Peyer's patch (tissue), 4 donors: ENCODE results near the gene ZNF318. TPM values are rescaled to one million over a fixed set of nuclear protein-coding genes. Genes with fewer than 3 reads are reported as not detected.

ENCODE experiments used
- DNase-seq, 3 donors: peaks; one replicate each; pipeline ENCODE4 v3.0.0-alpha.2; 2017 to 2019
- H3K27ac ChIP-seq, 4 donors: fragments of 200-600 bp; sonication (generic); one replicate each; pipeline ENCODE4 v1.5.1; 2016 to 2019
- H3K27me3 ChIP-seq, 2 donors: fragments of 200-600 bp; sonication (generic); one replicate each; pipeline ENCODE4 v1.5.1; 2019
- H3K36me3 ChIP-seq, 3 donors: fragments of 200-600 bp; sonication (generic); one replicate each; pipeline ENCODE4 v1.5.1; 2016 to 2019
- H3K4me1 ChIP-seq, 4 donors: fragments of 200-600 bp; sonication (generic); one replicate each; pipeline ENCODE4 v1.5.1; 2016 to 2019
- H3K4me3 ChIP-seq, 4 donors: fragments of 200-600 bp; sonication (generic); 1 replicate in 3 of 4; 2 replicates in 1 of 4; pipeline ENCODE4 v1.5.1; 2016 to 2019; ENCODE audit warnings: mild to moderate bottlenecking in 1 of 4
- H3K9me3 ChIP-seq, 4 donors: fragments of 200-600 bp; sonication (generic); one replicate each; pipeline ENCODE4 v1.5.1; 2016 to 2019; ENCODE audit warnings: mild to moderate bottlenecking in 1 of 4
- POLR2A ChIP-seq, 2 donors: fragments of 450-650 bp; IDR thresholded peaks; one replicate each; pipeline ENCODE4 v1.5.1; 2017; ENCODE audit warnings: antibody characterized with exemption in 2 of 2, mild to moderate bottlenecking in 2 of 2, moderate library complexity in 2 of 2
- small RNA-seq, 2 donors: library from RNA; depleted of rRNA; stranded (forward); fragments of <200 nt; gene quantifications; one replicate each; pipeline ENCODE3, GENCODE V24; 2016
- total RNA-seq, 4 donors: library from RNA; depleted of rRNA; stranded (reverse); fragments of >200 nt; gene quantifications; one replicate each; pipeline ENCODE4 v1.1.0, GENCODE V29; 2016
- TF ChIP-seq, protein P1 (sequence below), 6 experiments: fragments of 450-650 bp in 4 of 6; fragments of 200-600 bp in 2 of 6; sonication (generic) in 1 of 6; IDR thresholded peaks; one replicate each; pipeline ENCODE4 v1.5.1; 2017 to 2019; ENCODE audit warnings: antibody characterized with exemption in 6 of 6, mild to moderate bottlenecking in 3 of 6, moderate library complexity in 1 of 6

The ZNF318 gene
- total RNA-seq, 4 donors from 2014 or later: 16.6 to 42.9 (median 24.5) TPM

DNA sequence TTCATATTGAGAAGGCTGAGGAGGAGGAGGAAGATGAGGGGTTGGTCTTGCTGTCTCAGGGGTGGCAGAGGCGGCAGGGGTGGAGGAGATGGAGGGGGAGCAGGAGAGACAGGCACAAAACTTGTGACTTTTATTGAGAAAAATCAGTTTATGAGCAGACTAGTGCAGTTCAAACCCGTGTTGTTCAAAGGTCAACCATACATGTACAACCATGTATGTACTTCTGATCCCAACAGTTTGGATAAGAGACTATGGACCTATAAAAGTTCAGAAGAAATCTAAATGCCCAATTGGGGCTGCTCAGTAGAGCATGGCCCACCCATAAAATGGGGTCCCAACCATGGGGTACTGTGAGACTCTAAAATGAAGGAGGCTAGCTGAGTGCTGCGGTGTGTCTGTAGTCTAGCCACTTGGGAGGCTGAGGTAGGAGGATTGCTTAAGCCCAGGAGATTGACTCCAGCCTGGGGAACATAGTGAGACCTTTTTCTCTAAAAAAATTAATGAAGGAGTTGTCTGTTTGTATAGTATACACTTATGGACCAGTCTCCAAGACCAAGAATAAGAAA is 79.0 kb downstream of the ZNF318 start:
- no peaks in the 10 kb centered on the region for H3K27me3 ChIP-seq
- H3K9me3 ChIP-seq: no peaks in the 10 kb centered on the region
- peaks cover 0 to 22% (median 0%) of the 10 kb centered on the region in 4 donors for H3K4me1 ChIP-seq
- peak overlapping the region in 2 of 4 donors; percentile 57 to 72 for H3K27ac ChIP-seq
- no peak overlapping the region for H3K4me3 ChIP-seq
- no peaks in the 10 kb centered on the region for H3K36me3 ChIP-seq
- DNase-seq: peak in 1 of 3 donors; percentile 22
- no peak for TF ChIP-seq POLR2A (IDR thresholded peaks at IDR 0.05)
- TF ChIP-seq, protein P1, sequence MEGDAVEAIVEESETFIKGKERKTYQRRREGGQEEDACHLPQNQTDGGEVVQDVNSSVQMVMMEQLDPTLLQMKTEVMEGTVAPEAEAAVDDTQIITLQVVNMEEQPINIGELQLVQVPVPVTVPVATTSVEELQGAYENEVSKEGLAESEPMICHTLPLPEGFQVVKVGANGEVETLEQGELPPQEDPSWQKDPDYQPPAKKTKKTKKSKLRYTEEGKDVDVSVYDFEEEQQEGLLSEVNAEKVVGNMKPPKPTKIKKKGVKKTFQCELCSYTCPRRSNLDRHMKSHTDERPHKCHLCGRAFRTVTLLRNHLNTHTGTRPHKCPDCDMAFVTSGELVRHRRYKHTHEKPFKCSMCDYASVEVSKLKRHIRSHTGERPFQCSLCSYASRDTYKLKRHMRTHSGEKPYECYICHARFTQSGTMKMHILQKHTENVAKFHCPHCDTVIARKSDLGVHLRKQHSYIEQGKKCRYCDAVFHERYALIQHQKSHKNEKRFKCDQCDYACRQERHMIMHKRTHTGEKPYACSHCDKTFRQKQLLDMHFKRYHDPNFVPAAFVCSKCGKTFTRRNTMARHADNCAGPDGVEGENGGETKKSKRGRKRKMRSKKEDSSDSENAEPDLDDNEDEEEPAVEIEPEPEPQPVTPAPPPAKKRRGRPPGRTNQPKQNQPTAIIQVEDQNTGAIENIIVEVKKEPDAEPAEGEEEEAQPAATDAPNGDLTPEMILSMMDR (IDR thresholded peaks at IDR 0.05): no peak

DNA sequence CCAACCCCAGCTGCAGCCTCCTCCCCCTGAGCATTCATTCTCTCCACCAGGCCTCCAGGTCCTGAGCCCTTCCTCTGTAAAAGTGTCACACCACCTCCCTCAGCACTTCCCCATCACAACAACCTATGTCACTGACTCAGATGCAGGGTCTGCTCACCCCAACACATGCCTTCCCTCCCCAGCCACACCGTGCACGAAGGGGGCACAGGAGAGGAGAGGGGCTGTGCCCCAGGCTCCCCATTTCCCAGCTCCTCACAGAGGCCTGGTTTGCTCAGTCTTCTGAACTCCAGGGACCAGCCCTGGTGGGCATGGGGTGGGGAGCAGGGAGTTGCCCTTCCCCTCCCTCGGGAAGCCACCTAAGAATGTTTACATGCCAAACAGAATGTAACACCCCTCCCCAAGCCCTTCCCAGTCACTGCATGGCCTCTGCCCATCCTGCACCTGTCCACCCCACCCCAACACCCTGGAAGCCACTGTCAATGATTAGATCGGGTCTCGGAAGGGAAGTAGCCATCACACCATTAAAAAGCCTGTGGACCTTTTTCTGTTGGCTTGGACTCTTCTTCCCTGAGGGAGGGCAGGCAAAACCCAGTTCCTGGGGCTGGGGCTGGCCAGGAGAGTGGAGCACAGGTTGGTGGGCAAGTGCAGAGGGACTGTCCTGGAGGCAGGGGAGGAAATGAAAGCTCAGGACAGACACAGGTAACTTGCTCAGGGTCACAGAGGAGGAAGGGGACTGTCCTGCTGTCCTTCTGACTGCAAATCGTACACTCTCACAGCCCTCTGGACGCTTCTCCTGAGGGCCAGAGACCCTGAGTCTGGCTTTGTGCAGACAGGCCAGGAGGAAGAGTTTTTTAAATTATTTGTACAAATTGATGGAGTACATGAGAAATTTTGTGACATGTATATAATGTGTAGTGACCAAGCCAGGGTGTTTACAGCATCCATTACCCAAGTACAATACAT is 81.4 kb downstream of the ZNF318 start:
- Histone ChIP-seq H3K27me3 (no peaks in the 10 kb centered on the region), H3K4me1 (peaks cover 0 to 22% (median 0%) of the 10 kb centered on the region in 4 donors), H3K36me3 (no peaks in the 10 kb centered on the region), H3K9me3 (no peaks in the 10 kb centered on the region), H3K4me3 (no peak overlapping the region), H3K27ac (peak overlapping the region in 1 of 4 donors; percentile 38)
- DNase-seq: peak in 1 of 3 donors; percentile 61
- TF ChIP-seq POLR2A (IDR thresholded peaks at IDR 0.05): no peak
- TF ChIP-seq, protein P1 (IDR thresholded peaks at IDR 0.05): no peak

DNA sequence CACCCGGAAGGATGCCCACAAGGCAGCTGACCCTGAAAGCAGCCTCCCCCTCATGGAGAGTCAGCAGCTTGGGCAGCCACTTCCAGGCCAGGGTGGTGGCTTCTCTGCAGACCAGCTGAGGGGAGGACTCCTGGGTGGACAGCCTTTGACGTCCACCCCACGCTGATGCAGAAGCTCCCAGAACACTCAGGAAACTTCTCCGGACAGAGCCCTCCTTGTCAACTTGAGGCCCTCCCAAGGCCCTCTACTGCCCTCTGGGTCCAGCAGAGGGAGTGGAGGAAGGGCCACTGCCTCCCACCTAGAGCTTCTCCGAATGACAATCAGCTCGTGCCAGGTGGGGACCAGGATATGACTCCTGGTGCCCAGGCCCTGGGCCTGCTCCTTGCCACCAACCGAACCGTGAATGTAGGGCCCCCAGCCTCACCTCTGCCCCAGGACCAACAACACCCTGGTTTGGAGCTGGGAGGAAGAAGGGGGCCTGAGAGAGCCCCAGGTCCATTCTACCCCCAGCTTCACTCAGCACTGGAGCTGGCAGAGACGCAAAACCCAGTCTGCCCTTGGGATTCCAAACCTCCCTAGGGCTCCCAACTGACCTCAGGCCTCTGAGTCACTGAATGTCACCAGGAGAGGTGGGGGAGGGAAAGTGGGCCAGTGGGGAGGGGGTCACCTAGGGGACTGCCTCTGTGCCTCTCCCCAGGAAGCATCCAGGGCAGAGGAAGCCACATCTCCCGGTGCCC is 82.3 kb downstream of the ZNF318 start:
- DNase-seq: peak in 1 of 3 donors; percentile 48
- no peaks in the 10 kb centered on the region for H3K9me3 ChIP-seq
- TF ChIP-seq POLR2A (IDR thresholded peaks at IDR 0.05): no peak
- TF ChIP-seq, protein P1 (IDR thresholded peaks at IDR 0.05): peak in 1 of 6 experiments; percentile 4

DNA sequence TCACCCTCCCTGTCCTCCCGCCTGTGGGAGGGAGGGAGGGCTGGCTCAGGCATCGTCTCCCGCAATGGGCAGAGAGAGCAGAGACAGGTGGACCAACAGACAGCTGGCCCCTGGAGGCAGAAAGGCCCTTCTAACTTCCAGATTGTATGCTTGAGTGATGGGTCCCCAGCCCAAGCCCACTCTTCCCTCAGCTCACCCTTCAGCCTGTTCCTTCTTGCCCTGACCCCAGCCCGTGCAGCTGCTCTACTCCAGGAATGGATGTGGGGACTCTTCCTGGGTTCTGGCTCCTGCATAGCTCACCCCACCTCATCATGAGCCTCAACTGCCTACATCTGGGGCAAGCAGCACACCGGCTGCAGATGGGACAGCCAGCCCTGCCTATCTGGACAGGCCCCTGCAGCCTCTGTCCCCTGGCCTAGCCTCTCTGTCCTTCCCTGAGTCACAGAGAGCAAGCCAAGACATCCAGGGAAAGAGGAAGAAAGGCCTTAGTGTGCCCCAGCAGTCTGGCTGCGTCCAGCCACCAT is 82.9 kb downstream of the ZNF318 start:
- Histone ChIP-seq H3K27me3 (no peaks in the 10 kb centered on the region), H3K4me3 (no peak overlapping the region), H3K27ac (no peak overlapping the region), H3K4me1 (peaks cover 0 to 21% (median 0%) of the 10 kb centered on the region in 4 donors), H3K9me3 (no peaks in the 10 kb centered on the region), H3K36me3 (no peaks in the 10 kb centered on the region)
- TF ChIP-seq, protein P1 (IDR thresholded peaks at IDR 0.05): no peak
- TF ChIP-seq POLR2A (IDR thresholded peaks at IDR 0.05): no peak
- no peak for DNase-seq

More for the DNA sequence above, 82.3 kb downstream of the ZNF318 start:
- H3K4me1 ChIP-seq: peaks cover 0 to 22% (median 0%) of the 10 kb centered on the region in 4 donors
- H3K27ac ChIP-seq: peak overlapping the region in 1 of 4 donors; percentile 38
- no peak overlapping the region for H3K4me3 ChIP-seq
- no peaks in the 10 kb centered on the region for H3K27me3 ChIP-seq
- H3K36me3 ChIP-seq: no peaks in the 10 kb centered on the region

Small RNA genes lying within 50 kb of the gene (small RNA-seq; reads per million reads assigned to genes)
- gene AL590383.1 (0 reads per million in 2 donors), gene RPL12P47 (0 reads per million in 2 donors)

Other genes starting within 250 kb of the ZNF318 start
- 10 to 100 TPM; 23.1 to 29.7 (median 26.4) TPM for gene SRF, start 198.4 kb downstream of the ZNF318 start, total RNA-seq
- 100 to 1,000 TPM in 1 of 4 donors, 10 to 100 TPM in 3; 55.5 to 114 (median 85.5) TPM for gene CUL9, start 187.5 kb downstream of the ZNF318 start, total RNA-seq
- 100 to 1,000 TPM; 138 to 304 (median 176) TPM for gene DNPH1, start 140.2 kb downstream of the ZNF318 start, total RNA-seq
- gene TTBK1, start 126.2 kb downstream of the ZNF318 start, total RNA-seq: 1 to 10 TPM in 3 of 4 donors, not detected in 1; 1.4 to 2.4 (median 1.4) TPM
- gene SLC22A7, start 71.4 kb downstream of the ZNF318 start, total RNA-seq: under 1 TPM in 1 of 4 donors, not detected in 3; 0.80 TPM
- gene CRIP3, start 60.8 kb downstream of the ZNF318 start, total RNA-seq: 1 to 10 TPM in 1 of 4 donors, not detected in 3; 6.8 TPM
- gene ABCC10, start 57.9 kb upstream of the ZNF318 start, total RNA-seq: 10 to 100 TPM; 30.3 to 75.2 (median 48.2) TPM
- not detected for gene DLK2, start 85.9 kb upstream of the ZNF318 start, total RNA-seq
- 10 to 100 TPM; 21.4 to 58.6 (median 45.7) TPM for gene TJAP1, start 107.9 kb upstream of the ZNF318 start, total RNA-seq
- 1 to 10 TPM in 1 of 4 donors, not detected in 3; 3.3 TPM for gene LRRC73, start 140.7 kb upstream of the ZNF318 start, total RNA-seq
- gene YIPF3, start 147.3 kb upstream of the ZNF318 start, total RNA-seq: 100 to 1,000 TPM in 2 of 4 donors, 10 to 100 TPM in 2; 78.3 to 165 (median 108) TPM
- 10 to 100 TPM in 3 of 4 donors, 1 to 10 TPM in 1; 8.6 to 29.7 (median 16.5) TPM for gene POLR1C, start 147.4 kb upstream of the ZNF318 start, total RNA-seq
- gene XPO5, start 206.4 kb upstream of the ZNF318 start, total RNA-seq: 10 to 100 TPM; 17.3 to 55.3 (median 27.8) TPM
- gene POLH, start 206.5 kb upstream of the ZNF318 start, total RNA-seq: 10 to 100 TPM in 2 of 4 donors, 1 to 10 TPM in 2; 7.1 to 12.6 (median 10.2) TPM